C1 segment of cervical spinal cord (tissue), 14 donors: ENCODE data around the gene TBC1D16.

Experiments
- DNase-seq, 14 donors: peaks; one replicate each; lab custom pipeline; 2025; lab: John Stamatoyannopoulos, UW

The TBC1D16 gene

GRCh38 chr17:79892457-79893241 is 143.0 kb downstream of the TBC1D16 start:
- DNase-seq = no peak

GRCh38 chr17:79891113-79891730 is 144.4 kb downstream of the TBC1D16 start:
- no peak for DNase-seq

- DNase-seq = no peak
Measured at GRCh38 chr17:79890706-79891105, 145.0 kb downstream of the TBC1D16 start.

- DNase-seq = no peak
Measured at GRCh38 chr17:79888811-79889634, 146.6 kb downstream of the TBC1D16 start.

- no peak for DNase-seq
Measured at GRCh38 chr17:79888009-79888540, 147.6 kb downstream of the TBC1D16 start.

GRCh38 chr17:79887451-79887991 is 148.2 kb downstream of the TBC1D16 start:
- no peak for DNase-seq

GRCh38 chr17:79883202-79883601 is 152.5 kb downstream of the TBC1D16 start:
- no peak for DNase-seq
